GM21786 (cell line): ENCODE measurements around the gene OPRL1.

Experiments used
- ATAC-seq: cut with Tn5 transposase; IDR thresholded peaks from one replicate; pipeline ENCODE4 v1.9.1; 2021; ENCODE audit not compliant: unreplicated experiment

Gene OPRL1

DNA sequence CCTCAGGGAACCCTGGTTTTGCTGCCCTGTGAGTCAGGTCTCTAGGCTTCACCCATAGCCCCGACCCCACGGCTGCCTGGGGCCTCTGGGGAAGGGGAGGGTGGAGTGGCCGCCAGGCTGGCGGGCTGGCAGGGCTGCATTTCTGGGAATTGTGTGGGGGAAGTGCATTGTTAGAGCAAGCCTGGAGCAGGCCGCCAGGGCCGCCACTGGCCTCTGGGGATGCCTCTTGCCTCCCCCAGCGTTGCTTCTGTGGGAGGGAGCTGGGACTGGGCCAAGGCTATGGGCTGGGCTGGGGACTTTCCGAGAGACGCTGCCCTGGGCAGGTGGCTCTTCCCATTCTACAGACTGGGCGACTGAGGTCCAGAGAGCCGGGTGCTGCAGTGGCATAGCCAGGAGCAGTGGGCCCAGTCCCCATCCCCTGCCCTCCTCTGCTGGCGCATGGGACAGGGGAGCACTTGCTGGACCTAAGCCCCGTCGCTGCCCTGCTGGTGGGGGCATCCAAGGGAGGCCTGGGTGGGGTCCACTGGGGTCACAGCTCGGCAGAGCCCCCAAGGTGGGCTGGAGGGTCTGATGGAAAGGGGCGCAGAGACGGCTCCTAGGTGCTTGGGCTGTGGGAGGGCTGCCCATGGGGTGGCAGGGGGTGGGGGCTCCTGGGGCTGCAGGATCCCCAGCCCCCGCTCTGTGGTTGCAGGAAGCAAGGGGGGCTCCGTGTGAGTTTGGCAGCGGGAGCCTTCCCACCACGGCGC lies 23.8 kb upstream of the OPRL1 start:
- no peak for ATAC-seq

DNA sequence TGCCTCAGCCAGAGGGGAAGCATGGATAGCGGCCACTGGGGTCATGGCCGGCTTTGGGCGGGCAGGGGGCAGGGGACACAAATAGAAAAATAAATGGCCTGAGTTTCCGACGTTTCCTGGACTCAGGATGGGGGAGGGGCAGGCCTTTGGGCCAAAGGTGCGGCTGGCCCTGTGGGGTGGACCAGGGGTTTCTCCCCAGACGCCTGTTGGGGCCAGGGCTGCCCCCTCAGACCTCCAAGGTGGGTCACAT lies 23.3 kb upstream of the OPRL1 start:
- ATAC-seq: no peak

DNA sequence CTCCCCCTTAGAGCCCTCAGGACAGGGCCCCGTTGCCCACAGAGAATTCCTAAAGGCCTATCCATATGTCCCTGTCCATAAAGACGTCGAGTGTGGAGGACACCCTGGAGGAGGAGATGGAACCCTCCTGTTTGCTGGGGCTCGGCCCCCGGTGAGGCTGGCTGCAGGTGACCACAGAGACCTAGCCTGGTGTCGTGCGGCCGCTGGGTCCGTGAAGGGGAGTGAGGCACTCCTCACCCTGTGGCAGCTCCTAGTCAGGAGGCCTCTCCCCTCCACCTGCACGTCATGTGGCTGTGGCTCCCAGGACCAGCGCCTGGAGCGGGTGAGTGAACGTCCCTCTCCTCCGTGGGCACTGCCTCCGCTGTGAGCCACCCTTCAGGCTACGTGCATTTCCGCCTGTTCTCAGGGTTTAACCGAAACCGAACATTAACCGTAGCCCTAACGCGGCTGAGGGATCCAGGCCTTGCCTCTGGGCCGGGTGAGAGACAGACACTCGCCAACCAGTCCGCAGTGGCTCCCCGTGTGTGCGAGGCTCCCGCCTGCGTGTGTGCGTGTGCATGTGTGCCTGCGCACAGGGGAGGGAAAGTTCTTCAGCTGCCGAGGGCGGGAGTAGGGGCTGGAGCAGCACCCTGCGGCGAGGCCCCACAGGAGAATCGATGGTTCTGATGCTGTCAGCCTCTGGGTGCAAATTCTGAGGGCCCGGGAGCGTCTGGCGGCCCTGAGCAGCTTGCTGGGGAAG lies 22.8 kb upstream of the OPRL1 start:
- no peak for ATAC-seq

DNA sequence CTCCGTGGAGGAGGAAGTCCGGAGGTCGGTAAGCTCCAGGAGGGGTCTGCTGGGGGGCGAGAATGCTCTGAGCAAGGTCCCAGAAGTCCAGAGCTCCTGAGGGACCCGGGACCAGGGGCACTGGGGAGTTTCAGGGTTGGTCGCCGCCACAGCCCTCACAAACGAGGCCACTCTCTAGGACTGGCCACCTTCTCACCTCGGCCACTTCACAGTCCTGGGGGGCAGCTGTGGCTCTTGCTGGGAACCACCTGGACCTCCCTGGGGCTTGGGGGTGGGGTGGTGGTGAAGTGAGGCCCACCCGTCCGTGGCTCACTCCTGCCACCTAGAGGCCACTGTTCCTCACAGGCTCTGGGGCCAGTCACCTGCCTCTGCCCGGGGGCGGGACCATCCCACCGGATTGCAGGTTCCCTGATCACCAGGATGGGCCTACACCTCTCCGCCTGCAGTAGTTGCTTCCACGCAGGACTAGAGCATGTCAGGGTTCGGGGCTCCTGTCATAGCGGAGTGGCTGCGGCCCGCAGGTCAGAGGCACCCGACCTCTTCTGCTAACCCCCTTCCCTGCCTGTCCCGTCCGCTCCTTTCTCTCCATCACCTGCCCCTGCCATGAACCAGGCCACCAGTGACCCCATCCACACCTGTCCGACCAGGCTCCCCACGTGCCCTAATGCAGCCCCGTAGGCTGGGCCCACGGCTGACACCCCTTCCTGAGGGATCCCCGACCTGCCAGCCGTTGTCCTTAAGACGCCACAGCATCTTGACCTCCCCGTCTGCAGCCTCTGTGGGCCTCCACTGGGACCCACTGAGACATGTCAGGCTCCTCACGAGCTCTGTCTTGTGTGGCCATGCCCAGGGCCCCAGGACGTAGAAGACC lies 22.0 kb upstream of the OPRL1 start:
- ATAC-seq: no peak

DNA sequence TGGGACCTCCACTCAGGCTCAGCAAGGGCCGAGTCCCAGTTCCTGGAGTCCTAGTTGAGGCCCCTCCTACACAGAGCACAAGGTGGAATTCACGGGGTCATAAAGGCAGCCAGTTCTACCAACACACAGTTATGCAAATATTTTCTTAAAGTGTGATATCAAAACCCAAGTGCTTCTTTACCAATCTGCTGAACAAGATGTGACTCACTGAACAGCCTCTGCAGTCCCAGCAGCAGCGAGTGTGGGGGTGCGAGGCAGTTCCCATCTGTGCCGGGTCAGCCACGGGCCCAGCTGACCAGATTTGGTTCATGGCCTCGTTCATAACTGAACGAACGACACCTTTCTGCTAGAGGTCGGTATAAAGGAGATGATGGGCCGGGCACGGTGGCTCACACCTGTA lies 21.3 kb upstream of the OPRL1 start:
- ATAC-seq: no peak

DNA sequence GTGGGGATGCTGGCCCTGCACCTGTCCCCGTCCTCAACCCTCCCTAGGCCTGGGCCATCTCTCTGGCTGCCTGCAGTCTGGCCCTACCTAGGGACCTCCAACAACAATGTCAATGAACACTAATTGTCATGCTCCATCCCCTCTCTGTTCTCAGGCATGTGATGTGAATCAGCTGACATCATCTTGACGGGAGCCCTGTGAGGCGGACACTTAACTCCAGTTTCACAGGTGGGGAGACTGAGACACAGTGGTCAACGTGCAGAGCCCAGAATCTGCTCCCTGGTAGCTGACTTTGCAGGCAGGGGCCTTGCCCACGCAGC lies 17.6 kb upstream of the OPRL1 start:
- no peak for ATAC-seq

DNA sequence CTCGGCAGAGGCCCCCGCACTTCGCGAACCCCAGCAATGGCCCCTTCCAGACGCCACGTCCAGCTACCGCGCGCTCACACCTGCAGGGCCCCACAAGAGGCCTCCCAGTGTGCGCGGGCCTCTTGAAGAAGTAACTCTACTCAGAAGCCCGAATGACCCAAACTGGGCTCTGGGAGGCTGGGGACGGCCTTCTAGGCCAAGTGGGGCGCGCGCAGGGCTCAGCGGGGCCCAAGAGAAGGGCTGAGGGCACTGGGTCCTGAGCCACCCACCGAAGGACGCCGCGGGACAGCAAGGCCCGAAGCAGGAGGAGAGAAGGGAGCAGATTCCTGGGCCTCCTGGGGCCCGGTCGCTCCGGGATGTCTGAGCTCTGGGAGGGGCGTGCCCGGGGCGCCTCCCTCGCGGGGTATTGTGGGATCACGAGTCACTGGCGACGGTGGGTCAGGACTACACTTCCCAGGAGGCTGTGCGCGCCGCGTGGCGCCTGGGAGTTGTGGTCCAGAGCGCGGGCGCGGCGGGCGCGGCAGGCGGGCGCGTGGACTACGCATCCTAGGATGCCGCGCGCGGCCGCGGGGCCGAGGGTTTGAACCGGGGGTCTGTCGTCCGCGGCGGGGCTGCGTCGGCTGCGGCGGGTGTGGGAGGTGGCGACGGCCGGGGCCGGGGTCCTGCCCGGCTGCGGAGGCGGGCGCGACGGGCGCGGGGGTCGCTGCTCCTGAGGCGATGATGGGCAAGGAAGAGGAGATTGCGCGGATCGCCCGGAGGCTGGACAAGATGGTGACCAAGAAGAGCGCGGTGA lies 17.1 kb upstream of the OPRL1 start, which contains the start of gene TCEA2:
TSS of gene TCEA2 (plus strand) at position 603 of the 793 bp plus-strand sequence. CDS start at position 718, 115 bp downstream.
- peak; percentile 69 for ATAC-seq

DNA sequence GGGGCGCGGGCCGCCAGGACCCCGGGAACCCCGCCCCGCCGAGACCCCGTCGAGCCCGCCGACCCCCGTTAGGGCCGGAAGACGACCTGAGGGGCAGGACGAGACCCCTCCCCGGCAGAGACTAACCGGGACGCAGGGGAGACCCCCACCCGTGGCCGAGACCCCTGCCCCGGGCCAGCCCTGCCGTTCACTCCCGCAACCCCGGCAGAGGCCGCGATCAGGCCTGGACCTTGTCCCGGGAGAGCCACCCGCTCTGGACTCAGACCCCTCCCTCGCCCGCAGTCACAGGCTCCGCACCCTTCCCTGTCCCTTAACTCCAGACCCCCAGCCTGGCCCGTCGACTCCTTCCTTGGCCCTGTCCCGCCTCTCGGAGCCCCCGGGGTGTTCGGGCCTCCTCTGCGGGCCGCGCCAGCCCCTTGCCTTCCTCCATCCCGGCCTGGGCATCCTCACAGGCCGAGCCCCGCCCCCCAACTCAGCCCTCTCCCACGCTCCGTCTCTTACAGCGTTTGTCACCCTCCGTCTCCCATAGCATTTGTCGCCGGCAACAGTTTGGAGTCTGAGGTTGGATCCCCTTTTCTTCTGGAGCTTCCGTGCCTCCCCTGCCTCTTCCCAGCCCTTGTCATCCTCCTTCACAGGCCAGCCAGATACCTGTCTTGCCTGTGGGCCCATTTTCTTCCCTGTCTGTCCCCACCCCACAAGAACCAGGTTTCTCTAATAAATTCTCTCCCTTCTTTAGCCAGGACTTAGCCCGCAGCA lies 16.3 kb upstream of the OPRL1 start:
- no peak for ATAC-seq

DNA sequence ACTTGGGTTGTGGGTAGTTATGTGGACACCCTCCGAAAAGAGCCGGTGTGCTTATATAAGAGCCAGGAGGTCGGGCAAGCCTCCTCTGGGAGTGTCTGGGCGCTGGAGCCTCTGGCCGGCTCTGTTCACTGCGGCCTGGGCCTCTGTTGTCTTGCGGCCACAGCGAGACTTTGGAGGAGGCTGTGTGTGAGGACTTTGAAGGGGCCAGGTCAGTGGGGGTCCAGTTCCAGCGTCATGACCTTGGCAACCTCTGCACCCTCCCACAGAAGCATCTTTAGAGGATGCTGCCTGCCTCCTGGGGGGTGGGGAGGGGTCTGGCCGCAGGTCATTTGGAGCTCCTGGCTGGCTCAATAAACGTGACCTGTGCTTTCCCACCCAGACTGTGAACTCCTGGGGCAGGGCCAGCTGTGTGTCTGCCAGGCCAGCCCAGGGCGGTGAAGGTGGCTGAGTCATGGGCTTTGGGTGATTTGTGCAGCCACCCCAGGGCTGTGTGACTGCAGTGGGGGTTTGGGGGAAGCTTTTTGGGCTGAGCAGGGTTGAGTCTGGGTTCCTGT lies 15.7 kb upstream of the OPRL1 start:
- no peak for ATAC-seq

DNA sequence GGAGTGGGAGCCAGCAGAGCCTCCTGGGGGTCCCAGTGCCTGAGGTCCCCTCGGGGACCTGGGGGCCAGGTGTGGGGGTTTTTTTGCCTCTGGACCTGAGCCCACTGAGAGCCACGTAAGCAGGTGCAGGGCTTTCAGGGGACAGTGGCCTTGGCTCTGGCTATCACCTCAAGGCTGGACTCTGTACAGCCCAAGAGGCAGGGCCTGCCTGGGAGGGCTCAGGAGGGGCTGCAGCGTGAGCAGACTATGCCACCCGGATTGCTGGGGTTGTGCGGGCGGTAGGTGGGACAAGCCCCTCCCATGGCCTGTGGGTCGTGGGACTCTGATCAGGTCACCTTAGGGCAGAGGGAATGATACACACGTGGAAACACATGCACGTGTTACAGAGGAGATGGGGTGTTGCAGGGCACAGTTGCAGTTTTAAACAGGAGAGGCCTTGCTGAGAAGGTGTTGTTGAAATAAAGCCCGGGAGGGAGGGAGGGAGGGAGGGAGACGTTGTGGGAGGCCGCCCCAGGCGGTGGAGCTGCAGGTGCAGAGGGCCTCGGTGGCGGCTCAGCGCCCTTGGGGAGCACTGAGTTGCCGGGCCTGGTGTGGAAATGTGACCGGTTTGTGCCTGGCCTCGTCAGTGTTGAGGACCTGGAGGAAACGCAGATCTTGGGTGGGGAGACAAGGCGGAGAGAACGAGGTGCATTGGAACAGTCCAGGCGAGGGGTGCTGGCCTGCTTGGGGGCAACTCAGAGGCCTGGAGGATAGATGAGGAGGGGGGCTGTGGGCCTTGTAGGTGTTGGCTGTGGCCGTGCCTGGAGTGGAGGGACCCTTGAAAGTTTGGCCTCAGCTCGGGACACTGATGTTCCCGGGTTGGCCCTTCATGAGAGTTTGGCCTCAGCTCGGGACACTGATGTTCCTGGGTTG lies 14.6 kb upstream of the OPRL1 start:
- ATAC-seq: no peak

DNA sequence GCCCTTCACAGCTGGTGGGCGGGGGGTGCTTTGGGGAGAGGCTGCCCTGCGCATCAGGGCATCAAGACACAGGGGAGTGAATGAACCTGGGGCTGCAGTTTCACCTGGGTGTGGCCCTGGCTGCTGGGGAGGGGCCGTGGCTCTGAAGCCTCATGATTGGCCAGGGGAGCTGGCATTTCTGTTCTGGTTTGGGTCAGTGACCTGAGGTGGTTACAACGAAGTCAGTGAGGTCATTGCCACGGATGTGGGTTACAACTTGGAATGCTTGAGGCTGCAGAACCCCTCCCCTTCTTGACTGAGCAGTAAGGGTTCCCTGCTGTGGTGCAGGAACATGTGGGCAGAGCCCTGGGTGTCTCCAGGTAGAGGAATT lies 13.9 kb upstream of the OPRL1 start:
- ATAC-seq: peak; percentile 60

DNA sequence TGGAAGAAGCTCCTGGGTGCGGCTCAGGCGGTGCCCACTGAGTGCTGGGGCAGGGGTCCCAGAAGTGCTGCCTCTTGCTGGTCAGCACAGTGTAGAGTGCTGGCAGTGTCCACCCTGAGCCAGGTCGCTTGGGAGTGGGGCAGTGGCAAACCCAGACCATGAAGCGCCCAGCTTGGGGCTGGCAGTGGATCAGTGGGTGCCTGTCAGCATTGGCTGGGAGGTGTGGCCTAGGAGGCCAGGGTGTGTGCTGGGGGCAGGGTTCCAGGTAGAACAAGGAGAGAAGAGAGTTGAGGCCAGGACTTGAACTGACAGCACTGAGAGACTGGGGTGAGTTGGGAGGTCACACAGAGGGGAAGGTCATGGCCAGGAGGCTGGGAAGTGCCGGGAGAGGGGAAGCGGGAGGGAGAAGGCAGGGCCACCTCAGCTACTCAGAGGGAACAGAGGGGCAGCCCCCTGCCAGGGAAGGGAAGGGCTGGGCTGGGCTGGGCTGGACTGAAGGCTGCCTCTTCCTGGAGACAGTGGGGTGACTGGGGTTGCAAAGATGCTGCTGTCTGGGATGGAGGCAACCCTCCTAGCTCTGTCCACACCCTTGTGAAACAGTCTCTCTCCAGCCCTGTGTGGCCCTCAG lies 12.8 kb upstream of the OPRL1 start:
- no peak for ATAC-seq

DNA sequence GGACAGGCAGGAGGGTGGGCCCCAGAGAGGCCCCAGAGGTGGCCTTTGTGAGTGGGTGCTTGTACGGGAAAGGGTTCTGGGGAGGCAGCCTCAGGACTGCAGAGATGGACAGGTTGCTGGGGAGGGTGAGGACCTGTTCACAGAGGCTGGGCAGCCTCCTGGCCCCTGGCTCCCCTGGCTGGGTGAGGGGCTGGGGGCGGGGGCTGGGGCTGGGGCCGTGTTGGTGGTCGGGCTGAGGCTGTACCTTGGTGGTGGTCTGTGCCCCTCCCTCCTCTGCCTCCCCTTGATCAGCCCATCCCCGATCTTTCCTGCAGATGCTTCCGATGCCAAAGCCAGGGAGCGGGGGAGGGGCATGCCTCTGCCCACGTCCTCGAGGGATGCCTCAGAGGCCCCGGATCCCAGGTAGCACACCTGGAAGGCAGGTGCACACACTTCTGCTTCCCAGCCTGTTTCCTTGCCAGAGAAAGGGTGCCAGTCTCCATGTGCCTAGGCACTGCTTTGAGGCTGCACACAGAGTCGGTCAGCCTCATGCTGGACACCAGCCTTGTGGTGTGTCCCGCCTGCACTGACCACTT lies 12.1 kb upstream of the OPRL1 start:
- ATAC-seq: no peak

DNA sequence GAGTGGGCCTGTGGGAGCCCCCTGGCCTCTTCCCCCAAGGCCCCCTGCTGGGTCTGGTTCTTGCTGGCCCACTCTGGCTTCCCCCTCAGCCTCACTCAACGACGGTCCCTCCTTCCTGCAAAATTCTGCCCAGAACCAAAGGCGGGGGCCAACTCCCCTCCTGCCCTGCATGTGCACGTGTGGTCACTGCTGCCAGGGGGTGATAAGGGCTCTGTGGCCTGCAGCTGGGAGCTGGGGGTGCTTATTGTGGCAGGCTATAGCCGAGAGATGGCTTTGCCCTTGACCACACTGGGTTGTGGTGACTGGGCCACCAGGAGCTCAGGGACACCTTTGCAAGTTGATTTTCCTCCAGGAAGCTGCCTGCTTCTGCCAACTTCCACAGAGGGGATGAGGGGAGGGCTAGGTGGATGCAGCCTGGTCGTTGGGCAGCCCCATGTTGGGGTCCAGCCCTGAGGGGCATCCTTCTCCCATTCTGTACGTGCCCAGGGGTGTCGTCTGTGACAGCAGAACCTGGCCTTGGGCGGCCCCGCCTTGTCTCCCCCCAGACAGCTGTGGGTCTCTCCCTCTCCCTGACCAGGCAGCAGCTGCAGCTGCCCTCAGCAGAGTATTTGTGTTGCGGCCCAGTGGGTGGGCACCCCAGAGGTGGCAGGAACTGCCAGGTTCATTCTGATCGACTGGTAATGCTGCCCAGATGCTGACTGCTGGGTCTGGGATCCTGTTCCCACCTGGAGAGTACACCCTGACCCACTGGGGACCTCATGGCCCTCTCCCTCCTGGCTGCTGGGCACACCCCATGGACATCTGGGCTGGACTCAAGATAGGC lies 11.3 kb upstream of the OPRL1 start:
- no peak for ATAC-seq

DNA sequence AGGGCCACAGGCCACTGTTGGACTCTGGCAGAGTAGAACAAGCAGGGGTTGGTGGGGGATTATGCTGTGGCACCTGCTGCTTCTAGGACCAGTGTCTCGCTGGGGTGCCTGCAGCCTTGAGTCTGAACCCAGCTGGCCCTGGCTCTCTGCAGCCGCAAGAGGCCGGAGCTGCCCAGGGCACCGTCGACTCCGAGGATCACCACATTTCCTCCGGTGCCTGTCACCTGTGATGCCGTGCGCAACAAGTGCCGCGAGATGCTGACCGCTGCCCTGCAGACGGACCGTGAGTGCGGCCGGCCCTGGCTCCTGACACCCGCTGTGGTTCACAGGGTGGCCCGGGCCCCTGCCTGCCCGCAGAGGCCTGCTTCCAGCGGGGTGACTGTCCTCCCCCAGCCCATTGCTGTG lies 10.7 kb upstream of the OPRL1 start:
- no peak for ATAC-seq

DNA sequence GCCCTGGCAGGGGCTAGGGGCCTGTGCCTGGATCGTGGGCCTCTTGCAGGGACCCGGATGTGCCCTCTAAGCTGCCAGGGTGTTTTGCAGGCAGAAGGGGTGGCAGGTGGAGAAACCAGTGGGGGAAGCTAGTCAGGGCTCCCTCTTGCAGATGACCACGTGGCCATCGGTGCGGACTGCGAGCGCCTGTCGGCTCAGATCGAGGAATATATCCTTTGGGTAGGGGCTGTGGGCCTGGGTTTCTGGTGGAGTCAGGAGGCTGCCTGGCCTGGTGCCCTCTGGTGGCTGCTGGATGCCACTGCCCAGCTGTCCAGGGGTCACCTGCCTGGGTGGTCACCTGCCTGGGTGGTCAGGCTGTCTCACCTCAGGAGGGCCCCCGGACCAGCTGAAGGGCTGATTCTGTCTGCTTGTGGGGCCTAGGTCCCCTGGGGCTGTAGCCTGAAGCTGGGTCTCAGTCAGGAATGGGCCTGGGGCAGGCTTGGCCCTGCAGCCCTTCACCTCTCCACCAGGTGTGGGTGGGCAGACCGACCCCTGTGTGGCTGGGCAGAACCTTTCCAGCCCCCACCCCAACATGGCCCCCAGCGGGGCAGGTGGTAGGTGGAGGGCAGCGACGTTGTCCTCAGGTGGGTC lies 10.2 kb upstream of the OPRL1 start:
- ATAC-seq: no peak
